Measurements from ENCODE around the gene TLN1.

Gene TLN1

GRCh38 chr9:35749515-35750255 lies 17.7 kb upstream of the TLN1 start:
- FAIRE-seq: no peak

GRCh38 chr9:35748858-35749514 lies 17.0 kb upstream of the TLN1 start, which contains the start of the genes GBA2 and RGP1:
Gene GBA2 (minus strand): TSS chr9:35749228. CDS start chr9:35748704, 524 bp downstream.
Gene RGP1 (plus strand): TSS chr9:35749287. CDS start chr9:35749756, 469 bp downstream.
- FAIRE-seq: no peak

- FAIRE-seq: no peak
Measured at GRCh38 chr9:35748242-35748857, 16.4 kb upstream of the TLN1 start.

- FAIRE-seq: no peak
Measured at GRCh38 chr9:35746583-35746982, 14.6 kb upstream of the TLN1 start.

GRCh38 chr9:35745569-35745968 lies 13.6 kb upstream of the TLN1 start:
- FAIRE-seq: no peak

GRCh38 chr9:35743880-35744518 lies 12.0 kb upstream of the TLN1 start:
- no peak for FAIRE-seq

GRCh38 chr9:35743452-35743851 lies 11.5 kb upstream of the TLN1 start:
- FAIRE-seq: no peak

GRCh38 chr9:35741740-35742139 lies 9.7 kb upstream of the TLN1 start:
- no peak for FAIRE-seq

- FAIRE-seq: no peak
Measured at GRCh38 chr9:35740243-35740642, 8.2 kb upstream of the TLN1 start.

- FAIRE-seq: no peak
Measured at GRCh38 chr9:35738924-35739323, 6.9 kb upstream of the TLN1 start.

- no peak for FAIRE-seq
Measured at GRCh38 chr9:35738186-35738585, 6.2 kb upstream of the TLN1 start.

GRCh38 chr9:35737143-35737542 lies 5.1 kb upstream of the TLN1 start:
- FAIRE-seq: no peak

GRCh38 chr9:35736201-35736633 lies 4.2 kb upstream of the TLN1 start:
- no peak for FAIRE-seq

GRCh38 chr9:35734096-35734495 lies 2.1 kb upstream of the TLN1 start:
- no peak for FAIRE-seq

- no peak for FAIRE-seq
Measured at GRCh38 chr9:35732800-35733541, 976 bp upstream of the TLN1 start.

GRCh38 chr9:35731415-35732184 lies 395 bp downstream of the TLN1 start:
- FAIRE-seq: no peak

- no peak for FAIRE-seq
Measured at GRCh38 chr9:35730486-35730854, 1.5 kb downstream of the TLN1 start.

GRCh38 chr9:35729700-35730485 lies 2.1 kb downstream of the TLN1 start:
- no peak for FAIRE-seq

- no peak for FAIRE-seq
Measured at GRCh38 chr9:35729101-35729500, 2.9 kb downstream of the TLN1 start.

GRCh38 chr9:35728041-35728971 lies 3.7 kb downstream of the TLN1 start:
- FAIRE-seq: no peak
